ENCODE data around the gene METTL18.

METTL18 gene

GRCh38 chr1:169797281-169797680 lies 2.6 kb upstream of the METTL18 start:
- Histone ChIP-seq H3K4me3 (ENCODE audit: low read depth, low read length) (no peak overlapping the region), H3K4me1 (no peaks in the 10 kb centered on the region; the same call in 1 of the 2 replicates), H3K9me3 (no peaks in the 10 kb centered on the region), H3K36me3 (peaks cover 8% of the 10 kb centered on the region), H3K27me3 (no peaks in the 10 kb centered on the region)
- no peak for DNase-seq
- no peak for TF ChIP-seq CTCF (IDR thresholded peaks at IDR 0.05; ENCODE audit: low read depth, low read length)

- no peak overlapping the region for H3K4me3 ChIP-seq (ENCODE audit: low read depth, low read length)
- H3K4me1 ChIP-seq: no peaks in the 10 kb centered on the region; the same call in 1 of the 2 replicates
- H3K9me3 ChIP-seq: no peaks in the 10 kb centered on the region
- DNase-seq: no peak
- H3K36me3 ChIP-seq: peaks cover 8% of the 10 kb centered on the region
- TF ChIP-seq CTCF (IDR thresholded peaks at IDR 0.05; ENCODE audit: low read depth, low read length): no peak
- H3K27me3 ChIP-seq: no peaks in the 10 kb centered on the region
Measured at GRCh38 chr1:169796274-169796810, 1.6 kb upstream of the METTL18 start.

GRCh38 chr1:169795687-169796086 lies 980 bp upstream of the METTL18 start:
- no peak for TF ChIP-seq CTCF (IDR thresholded peaks at IDR 0.05; ENCODE audit: low read depth, low read length)
- no peak for DNase-seq
- H3K4me3 ChIP-seq (ENCODE audit: low read depth, low read length): peak overlapping the region; percentile 93
- no peaks in the 10 kb centered on the region for H3K9me3 ChIP-seq
- no peaks in the 10 kb centered on the region; the same call in 1 of the 2 replicates for H3K4me1 ChIP-seq
- H3K27me3 ChIP-seq: no peaks in the 10 kb centered on the region
- peaks cover 8% of the 10 kb centered on the region for H3K36me3 ChIP-seq

GRCh38 chr1:169793730-169794129 lies 977 bp downstream of the METTL18 start:
- H3K4me1 ChIP-seq: no peaks in the 10 kb centered on the region; the same call in 1 of the 2 replicates
- peak overlapping the region; percentile 93 for H3K4me3 ChIP-seq (ENCODE audit: low read depth, low read length)
- TF ChIP-seq CTCF (IDR thresholded peaks at IDR 0.05; ENCODE audit: low read depth, low read length): no peak
- H3K36me3 ChIP-seq: peaks cover 8% of the 10 kb centered on the region
- no peaks in the 10 kb centered on the region for H3K9me3 ChIP-seq
- DNase-seq: no peak
- 0 out of 2 replicates have a peak, but pooled peaks cover 3% of the 10 kb centered on the region for H3K27me3 ChIP-seq

- no peak for DNase-seq
- Histone ChIP-seq H3K9me3 (no peaks in the 10 kb centered on the region), H3K4me3 (ENCODE audit: low read depth, low read length) (no peak overlapping the region), H3K36me3 (peaks cover 8% of the 10 kb centered on the region), H3K27me3 (peaks cover 20% of the 10 kb centered on the region; the same call in 1 of the 2 replicates), H3K4me1 (no peaks in the 10 kb centered on the region)
- TF ChIP-seq CTCF (IDR thresholded peaks at IDR 0.05; ENCODE audit: low read depth, low read length): no peak
Measured at GRCh38 chr1:169788402-169788801, 6.3 kb downstream of the METTL18 start.

GRCh38 chr1:169786974-169787373 lies 7.7 kb downstream of the METTL18 start:
- no peak for DNase-seq
- no peak for TF ChIP-seq CTCF (IDR thresholded peaks at IDR 0.05; ENCODE audit: low read depth, low read length)
- H3K27me3 ChIP-seq: peaks cover 21% of the 10 kb centered on the region; the same call in 1 of the 2 replicates

More at GRCh38 chr1:169786974-169787373, 7.7 kb downstream of the METTL18 start:
- Histone ChIP-seq H3K4me3 (ENCODE audit: low read depth, low read length) (no peak overlapping the region), H3K4me1 (no peaks in the 10 kb centered on the region), H3K36me3 (no peaks in the 10 kb centered on the region), H3K9me3 (no peaks in the 10 kb centered on the region)
